ENCODE data around the gene VOPP1.
A peak's percentile ranks its signal among the peaks of the same experiment; 100 is the strongest.

VOPP1 gene

DNA sequence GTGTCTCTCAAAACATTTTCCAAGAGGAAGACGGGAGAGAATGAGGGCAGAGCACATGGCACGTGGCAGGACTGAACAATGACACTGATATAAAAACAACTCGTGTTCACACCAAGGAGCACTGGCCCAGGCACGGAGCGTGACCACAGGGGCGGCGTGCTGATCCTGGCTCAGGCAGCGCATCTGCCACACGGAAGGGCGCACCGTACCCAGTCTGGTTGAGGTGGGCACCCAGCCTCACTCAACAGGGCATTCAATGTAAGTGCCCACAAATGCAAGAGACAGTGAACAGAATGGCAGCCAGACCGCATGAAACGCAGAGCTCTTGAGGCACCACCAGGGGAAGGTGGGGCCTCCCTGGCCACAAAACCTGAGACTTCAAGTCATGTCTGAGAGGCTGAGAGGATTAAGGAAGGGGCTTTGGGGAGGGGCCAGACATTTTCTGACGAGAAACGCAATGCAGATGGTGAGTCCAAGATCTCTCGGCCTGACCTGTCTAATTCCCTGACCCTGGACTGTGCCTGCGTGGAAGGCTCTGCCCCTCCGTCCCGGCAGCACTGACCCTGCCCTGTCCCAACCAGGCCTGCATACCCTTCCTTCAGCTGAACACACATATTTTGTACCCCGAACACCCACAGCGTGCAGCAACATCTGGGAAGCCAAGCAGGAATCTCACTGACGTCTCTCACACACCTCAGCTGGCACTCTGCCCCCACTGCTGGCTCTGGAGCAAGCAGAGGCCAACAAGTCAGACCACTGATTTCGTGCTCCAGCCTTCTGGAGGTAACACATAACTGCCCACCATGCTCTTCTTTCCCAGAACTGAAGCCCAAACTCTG lies 35.5 kb downstream of the VOPP1 start:
- H3K4me3 ChIP-seq (ENCODE audit: low read depth, low read length), result no peak overlapping the region
- ChIA-PET POLR2A (no interaction called here), CTCF (no interaction called here)
- TF ChIP-seq, protein P1, sequence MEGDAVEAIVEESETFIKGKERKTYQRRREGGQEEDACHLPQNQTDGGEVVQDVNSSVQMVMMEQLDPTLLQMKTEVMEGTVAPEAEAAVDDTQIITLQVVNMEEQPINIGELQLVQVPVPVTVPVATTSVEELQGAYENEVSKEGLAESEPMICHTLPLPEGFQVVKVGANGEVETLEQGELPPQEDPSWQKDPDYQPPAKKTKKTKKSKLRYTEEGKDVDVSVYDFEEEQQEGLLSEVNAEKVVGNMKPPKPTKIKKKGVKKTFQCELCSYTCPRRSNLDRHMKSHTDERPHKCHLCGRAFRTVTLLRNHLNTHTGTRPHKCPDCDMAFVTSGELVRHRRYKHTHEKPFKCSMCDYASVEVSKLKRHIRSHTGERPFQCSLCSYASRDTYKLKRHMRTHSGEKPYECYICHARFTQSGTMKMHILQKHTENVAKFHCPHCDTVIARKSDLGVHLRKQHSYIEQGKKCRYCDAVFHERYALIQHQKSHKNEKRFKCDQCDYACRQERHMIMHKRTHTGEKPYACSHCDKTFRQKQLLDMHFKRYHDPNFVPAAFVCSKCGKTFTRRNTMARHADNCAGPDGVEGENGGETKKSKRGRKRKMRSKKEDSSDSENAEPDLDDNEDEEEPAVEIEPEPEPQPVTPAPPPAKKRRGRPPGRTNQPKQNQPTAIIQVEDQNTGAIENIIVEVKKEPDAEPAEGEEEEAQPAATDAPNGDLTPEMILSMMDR (IDR thresholded peaks at IDR 0.05; ENCODE audit: insufficient read depth, low read length, missing control alignments), result no peak
- DNase-seq (ENCODE audit: low read depth, low spot score), result no peak

DNA sequence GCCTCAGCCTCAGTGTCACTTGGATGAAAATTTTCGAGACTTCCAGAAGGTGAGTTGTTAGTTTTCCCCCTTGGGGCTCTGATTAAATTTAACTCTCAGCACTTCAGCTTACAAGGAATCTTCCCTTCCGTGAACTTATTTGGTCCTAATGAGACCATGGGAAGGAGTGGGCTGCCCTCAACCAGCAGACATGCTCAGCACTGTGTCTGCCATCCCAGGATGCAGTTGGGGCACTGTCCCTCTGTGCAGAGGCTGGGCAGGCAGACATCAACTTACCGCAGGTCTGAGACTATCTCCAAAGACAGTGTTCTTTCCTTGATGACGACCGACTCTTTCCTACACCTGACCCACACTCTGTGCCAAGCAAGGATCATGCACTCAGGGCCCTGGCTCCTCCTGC lies 36.7 kb downstream of the VOPP1 start:
- POLR2A ChIA-PET, result no interaction called here
- TF ChIP-seq, protein P1 (IDR thresholded peaks at IDR 0.05; ENCODE audit: insufficient read depth, low read length, missing control alignments), result no peak
- no peak for DNase-seq (ENCODE audit: low read depth, low spot score)
- CTCF ChIA-PET, result interaction anchor here (1.1 kb wide), 2 partner anchors 38 to 62 kb away, joined by 3 to 4 read pairs; no protein-coding TSS in a partner anchor
- no peak overlapping the region for H3K4me3 ChIP-seq (ENCODE audit: low read depth, low read length)

DNA sequence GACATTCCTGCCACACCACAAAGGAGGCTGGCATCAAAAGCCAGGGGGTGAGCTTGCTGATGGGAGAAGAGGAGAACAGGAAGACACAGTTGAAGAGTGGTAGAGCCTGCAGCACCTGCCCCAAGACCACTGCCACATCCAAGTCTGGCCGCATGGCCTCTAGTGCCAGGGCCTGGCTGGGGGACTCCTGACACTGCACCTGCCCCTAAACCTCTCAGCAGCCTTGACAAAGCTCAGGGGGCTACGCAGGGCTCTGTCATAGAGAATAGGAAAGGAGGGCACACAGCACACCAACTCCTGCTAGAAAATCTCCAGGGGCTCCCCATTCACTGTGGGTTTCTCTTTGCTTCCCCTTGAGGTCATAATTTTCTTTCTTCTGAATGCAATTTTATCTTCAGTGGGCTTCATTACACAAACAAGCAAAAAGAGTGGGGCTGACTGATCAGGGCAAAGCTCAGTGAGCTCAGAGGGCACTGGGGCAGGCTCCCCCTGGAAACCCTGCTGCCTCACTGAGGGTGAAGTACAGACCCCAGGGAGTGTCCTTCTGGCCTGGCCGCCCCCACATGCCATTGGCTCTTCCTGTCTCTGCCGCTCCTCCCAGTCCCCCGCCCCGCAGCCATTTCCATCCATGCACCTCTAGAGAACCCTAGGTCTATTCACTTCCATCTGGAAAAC lies 37.2 kb downstream of the VOPP1 start:
- ChIA-PET CTCF (interaction anchor here (0.7 to 1.6 kb wide), 6 partner anchors 10 to 63 kb away, joined by 3 to 5 read pairs (median 4); no protein-coding TSS in a partner anchor), POLR2A (interaction anchor here (0.9 to 1.9 kb wide), 2 partner anchors 11 to 37 kb away, joined by 5 to 16 read pairs; partner anchors contain the start of gene VOPP1)
- no peak for DNase-seq (ENCODE audit: low read depth, low spot score)
- no peak overlapping the region for H3K4me3 ChIP-seq (ENCODE audit: low read depth, low read length)
- TF ChIP-seq, protein P1 (IDR thresholded peaks at IDR 0.05; ENCODE audit: insufficient read depth, low read length, missing control alignments), result no peak

DNA sequence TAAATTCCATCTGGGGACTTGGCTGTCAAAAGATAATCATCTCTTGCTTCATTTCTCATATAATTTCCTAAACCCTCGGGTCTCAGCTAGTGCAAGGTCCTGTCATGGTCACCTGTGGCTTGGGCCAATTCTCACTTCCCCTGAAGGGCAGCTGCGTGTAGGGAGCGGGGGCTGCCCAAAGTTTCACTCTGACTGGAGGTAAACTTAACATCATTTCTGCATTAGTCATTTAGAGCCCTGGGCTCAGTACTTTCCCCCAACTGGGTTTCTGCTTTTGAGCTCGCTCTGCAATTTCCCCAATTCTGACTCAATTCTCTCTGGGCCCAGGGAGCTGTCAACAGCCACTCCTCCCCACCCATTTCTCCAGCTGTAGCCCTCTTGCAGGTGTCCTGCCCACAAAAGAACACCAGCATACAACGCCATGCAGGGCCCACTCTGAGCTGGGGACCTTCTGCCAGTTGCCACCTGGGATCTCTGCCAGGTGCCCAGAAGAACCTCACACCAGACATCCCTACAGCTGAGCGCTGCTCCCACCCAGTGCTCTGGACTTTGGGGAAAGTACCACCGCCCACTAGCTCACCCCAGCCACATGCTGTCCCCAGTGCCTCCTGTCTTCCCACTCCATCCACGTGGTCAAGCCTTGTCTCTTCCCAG lies 37.9 kb downstream of the VOPP1 start:
- peak overlapping the region; percentile 15 for H3K4me3 ChIP-seq (ENCODE audit: low read depth, low read length)
- POLR2A ChIA-PET, result interaction anchor here (0.8 to 1.9 kb wide), 3 partner anchors 12 to 38 kb away, joined by 3 to 16 read pairs (median 5); partner anchors contain the start of gene VOPP1
- CTCF ChIA-PET, result interaction anchor here (0.7 to 1.6 kb wide), 7 partner anchors 11 to 761 kb away, joined by 3 to 5 read pairs (median 3); no protein-coding TSS in a partner anchor
- no peak for DNase-seq (ENCODE audit: low read depth, low spot score)
- TF ChIP-seq, protein P1 (IDR thresholded peaks at IDR 0.05; ENCODE audit: insufficient read depth, low read length, missing control alignments), result no peak

DNA sequence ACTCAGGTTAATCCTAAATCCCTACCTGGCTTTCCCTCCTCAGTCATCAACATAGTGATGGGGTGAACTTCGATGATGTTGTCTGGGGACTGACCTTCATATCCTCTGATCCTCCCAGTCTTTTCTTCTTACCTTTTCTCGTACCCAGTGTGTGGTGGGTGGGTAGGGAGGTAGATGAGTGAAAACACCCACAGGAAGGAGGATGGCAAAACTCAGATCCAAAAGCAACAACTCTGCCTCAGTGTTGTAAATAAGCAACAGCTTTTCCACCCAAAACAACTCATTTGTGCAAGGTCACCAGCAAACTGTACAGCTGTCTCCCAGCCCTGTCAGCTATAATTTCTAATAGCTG lies 38.6 kb downstream of the VOPP1 start:
- POLR2A ChIA-PET, result interaction anchor here (0.8 to 1.9 kb wide), 3 partner anchors 12 to 38 kb away, joined by 3 to 16 read pairs (median 5); partner anchors contain the start of gene VOPP1
- CTCF ChIA-PET, result interaction anchor here (1.1 to 1.6 kb wide), 4 partner anchors 10 to 760 kb away, joined by 3 to 5 read pairs (median 4); no protein-coding TSS in a partner anchor
- no peak for DNase-seq (ENCODE audit: low read depth, low spot score)
- no peak overlapping the region for H3K4me3 ChIP-seq (ENCODE audit: low read depth, low read length)
- TF ChIP-seq, protein P1 (IDR thresholded peaks at IDR 0.05; ENCODE audit: insufficient read depth, low read length, missing control alignments), result no peak
